HEK293T (cell line): Measurements from ENCODE around the gene SANBR.

Source experiments
- BHLHE40 ChIP-seq: fragments of 450-650 bp; IDR thresholded peaks from 2 replicates; pipeline ENCODE4 v1.6.1; 2016; ENCODE audit warnings: mild to moderate bottlenecking, moderate library complexity, borderline replicate concordance
- FOXA1 ChIP-seq: fragments of 450-650 bp; IDR thresholded peaks from 2 replicates; pipeline ENCODE4 v1.6.1; 2016; ENCODE audit warnings: mild to moderate bottlenecking
- NFRKB ChIP-seq: fragments of 450-650 bp; IDR thresholded peaks from 2 replicates; pipeline ENCODE4 v1.6.1; 2016; ENCODE audit warnings: mild to moderate bottlenecking, moderate library complexity
- PKNOX1 ChIP-seq: fragments of 450-650 bp; IDR thresholded peaks from 2 replicates; pipeline ENCODE4 v1.6.1; 2016
- SP1 ChIP-seq: fragments of 450-650 bp; IDR thresholded peaks from 2 replicates; pipeline ENCODE4 v1.6.1; 2017
- SUZ12 ChIP-seq: fragments of 450-650 bp; IDR thresholded peaks from 2 replicates; pipeline ENCODE4 v1.6.1; 2016; ENCODE audit warnings: mild to moderate bottlenecking

- no peak for TF ChIP-seq SP1
- TF ChIP-seq FOXA1, result no peak
- TF ChIP-seq BHLHE40, result no peak
- TF ChIP-seq NFRKB, result no peak
- no peak for TF ChIP-seq SUZ12
- TF ChIP-seq PKNOX1, result no peak
Measured at GRCh38 chr2:61045999-61046398, 19.7 kb upstream of the SANBR start.
